ENCODE results near the gene MNT.

Gene MNT

DNA sequence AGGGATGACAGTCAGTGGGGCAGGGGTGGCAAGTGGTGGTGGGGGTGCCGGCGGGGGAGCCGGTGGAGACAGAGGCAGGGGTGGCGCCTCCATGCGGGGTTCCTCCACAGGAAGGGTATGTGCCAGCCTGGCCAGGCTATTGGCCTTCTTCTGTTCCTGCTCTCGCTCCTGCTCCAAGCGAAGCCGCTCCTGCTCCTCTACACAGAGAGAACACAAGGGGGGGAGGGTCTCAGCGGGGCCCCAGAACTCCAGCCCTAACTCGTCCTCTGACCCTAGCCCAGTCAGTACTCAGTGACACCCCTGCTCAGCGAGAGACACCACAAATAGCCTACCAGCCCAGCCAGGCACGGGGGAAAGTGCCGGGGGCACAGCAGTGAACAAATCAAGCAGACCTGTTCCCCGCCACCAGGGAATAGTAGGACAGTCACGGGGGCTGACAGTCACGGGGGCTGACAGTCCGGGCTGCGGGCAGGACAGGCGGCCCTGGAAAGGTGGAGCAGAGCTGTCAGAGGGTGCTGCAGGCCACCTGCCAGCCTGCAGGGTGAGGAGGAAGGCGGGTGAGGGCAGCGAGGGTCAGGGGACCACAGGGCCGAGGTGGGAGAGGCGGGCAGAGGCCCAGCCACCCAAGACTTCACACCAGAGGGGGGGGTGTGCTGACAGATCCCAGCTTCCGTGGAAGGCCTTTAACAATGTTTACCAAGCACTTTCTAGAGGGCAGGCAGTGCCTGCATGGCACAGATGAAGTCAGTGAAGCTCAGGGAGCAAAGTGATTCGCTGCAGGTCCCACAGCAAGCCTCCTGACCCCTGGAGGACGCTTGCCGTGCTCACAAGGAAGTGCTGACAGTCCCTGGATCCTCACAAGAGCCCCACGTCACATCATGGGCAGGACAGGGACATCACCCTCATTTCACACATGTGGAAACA is 5.3 kb downstream of the MNT start:
- no peak for DNase-seq

DNA sequence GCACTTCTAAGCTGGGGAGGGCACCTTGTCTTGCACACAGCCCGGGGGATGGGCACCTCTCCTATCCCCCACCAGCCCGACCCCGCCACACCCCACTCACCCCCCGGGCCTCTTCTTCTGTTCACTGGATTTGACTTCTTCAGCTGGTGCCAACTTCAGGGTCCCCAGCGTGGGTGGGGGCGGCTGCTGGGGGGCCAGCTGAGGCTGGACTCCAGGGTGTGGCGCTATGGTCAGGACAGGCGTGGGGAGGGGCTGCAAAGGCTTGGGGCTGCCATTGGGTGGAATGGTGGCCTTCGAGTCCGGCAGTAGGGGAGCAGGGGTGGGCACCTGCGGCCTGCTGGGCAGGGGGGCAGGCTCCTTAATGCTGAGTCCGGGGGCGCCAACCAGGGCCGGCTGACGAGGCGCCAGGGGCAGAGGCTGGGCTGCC is 6.1 kb downstream of the MNT start:
- DNase-seq = no peak

DNA sequence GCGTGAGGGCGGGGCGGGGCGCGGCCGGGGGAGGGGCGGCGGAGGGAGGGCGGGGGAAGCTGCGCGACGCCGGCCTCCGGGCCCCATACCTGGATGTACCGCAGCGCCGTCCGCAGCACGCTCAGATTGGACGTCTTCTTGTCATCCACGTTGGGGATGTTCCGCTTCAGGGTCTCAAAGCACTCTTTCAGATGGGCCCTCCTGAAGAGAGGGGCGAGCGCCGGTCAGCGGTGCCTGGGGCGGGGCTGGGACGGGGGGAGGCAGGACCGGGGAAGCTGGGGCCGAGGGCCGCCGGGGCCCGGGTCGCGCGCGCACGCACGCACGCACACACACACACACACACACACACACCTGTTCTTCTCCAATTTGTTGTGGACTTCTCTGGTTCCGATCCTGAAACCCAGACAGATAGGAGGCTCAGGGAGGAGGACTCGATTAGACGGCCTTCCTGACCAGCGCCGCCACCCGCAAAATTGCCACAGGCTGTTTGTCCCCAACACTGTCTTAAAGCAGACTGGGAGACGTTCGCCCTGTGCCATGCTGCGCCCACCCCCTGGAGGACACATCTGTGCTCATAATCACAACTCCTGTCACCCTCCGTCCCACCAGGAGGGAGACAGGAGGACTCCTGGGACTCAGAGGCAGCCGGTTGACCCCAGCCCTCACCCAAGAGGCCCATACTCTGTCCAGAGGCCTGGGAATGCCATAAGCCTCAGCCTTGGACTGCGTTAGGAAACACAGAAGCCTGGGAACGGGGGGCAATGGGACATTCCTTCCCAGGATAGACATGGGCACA is 6.7 kb downstream of the MNT start:
- DNase-seq = no peak

DNA sequence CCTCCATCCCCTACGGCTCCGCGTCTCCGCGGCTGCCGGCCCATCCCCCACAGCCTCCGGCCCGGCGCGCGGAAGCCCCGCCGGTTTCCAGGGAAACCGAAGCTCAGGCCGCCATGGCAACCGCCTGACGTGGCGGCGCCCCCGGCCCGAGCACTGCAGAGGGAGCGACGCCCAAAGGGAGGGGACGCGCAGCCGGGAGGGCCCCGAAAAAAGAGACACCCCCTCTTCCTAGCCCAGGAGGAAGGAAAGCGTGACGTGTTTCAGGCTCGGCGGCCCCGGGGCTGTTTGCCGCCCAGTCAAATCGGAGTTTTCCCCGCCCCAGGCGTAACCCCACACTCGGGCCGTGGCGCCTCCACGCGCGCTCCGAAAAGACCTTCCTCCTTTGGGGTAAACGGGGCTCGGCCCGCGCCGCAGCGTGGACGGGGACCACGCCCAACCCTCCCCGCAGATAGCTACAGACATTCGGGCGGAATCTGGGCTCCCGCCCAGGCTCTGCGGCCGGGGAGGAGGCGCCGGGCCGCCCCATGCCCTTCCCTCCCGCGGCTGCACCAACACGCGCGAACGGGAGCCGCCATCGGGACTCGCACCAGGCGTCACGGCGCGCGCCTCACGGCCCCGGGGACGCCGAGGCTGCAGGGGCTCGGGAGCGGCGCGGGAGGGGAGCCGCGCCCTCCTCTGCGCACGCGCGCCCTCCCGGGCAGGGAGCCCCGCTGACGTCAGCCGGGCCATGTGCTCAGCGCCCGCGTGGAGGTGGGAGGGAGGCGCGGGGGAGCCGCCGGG is 7.5 kb downstream of the MNT start:
- peak in 1 of 2 experiments; percentile 89 for DNase-seq

DNA sequence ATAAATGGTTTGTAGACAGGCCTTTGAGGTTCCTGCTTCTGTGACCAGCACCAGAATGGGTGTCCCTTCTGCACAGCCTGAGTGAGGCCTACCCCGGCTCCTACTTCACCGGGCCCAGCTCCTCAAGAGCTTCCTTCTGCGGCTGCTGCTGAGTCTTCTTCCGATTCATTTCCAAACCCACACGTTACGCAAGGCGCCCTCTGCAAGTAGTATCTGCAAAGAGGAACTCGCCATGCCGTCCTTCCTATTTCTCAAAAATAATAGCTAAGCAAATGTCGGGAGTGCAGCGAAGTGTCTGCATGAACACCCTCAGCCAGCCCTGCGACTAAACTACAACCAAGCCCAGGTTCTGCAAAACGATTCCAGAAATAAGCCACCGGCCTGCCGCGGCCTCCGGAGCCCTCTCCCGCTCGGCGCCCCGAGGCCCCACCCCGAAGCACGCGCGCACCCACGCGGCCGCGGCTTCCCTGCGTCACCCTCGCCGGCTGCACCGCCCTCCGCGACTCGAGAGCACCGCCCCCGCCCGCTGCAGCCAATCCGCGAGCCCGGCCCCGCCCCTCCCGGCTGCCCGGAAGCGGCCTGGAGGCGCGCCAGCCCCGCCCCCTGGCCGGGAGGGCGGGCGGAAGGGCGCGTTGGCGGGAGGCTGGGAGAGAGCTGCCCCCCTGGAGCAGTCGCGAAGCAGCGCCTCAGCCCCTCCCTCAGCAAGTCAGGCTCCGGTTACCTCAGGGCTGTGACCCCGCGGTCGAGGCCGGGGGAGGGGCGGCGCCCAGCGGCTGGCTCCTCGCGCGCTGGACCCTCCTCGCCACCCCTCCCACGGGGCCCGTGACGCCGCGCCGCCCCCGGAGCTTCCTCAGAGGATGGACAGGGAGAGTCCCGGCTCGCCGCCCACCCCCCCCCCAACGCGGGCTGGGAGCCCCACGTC is 8.3 kb downstream of the MNT start:
- DNase-seq = peak; percentile 75 to 94

DNA sequence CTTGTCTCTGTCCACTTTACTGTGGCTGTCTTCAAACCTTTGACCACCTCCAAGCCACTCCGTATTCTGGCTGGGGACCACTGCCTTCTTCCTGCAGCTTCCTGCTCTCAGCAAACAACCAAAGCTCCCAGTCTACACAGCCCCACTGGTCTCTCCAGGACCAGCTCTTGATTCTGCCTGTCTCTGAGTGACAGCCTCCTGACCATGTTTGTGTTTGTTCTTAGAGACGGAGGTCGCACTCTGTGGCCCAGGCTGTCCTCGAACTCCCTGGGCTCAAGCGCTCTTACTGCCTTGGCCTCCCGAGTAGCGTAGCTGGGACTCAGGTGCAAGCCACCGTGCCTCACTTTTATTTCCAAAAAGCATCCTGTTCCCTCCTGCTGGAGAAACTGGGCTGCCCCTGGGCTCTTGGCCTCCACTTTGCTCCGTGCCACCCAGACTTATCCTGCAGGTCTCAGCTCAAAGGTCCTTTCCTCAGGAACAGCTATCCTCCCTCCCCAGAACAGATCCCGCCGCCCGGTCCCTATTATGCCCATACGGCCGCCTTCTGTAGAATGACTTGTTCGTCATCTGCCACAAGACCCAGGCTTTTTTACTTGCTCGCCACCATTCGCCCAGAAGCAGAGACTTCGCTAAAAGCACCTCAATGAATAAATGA is 9.1 kb downstream of the MNT start:
- DNase-seq = no peak

DNA sequence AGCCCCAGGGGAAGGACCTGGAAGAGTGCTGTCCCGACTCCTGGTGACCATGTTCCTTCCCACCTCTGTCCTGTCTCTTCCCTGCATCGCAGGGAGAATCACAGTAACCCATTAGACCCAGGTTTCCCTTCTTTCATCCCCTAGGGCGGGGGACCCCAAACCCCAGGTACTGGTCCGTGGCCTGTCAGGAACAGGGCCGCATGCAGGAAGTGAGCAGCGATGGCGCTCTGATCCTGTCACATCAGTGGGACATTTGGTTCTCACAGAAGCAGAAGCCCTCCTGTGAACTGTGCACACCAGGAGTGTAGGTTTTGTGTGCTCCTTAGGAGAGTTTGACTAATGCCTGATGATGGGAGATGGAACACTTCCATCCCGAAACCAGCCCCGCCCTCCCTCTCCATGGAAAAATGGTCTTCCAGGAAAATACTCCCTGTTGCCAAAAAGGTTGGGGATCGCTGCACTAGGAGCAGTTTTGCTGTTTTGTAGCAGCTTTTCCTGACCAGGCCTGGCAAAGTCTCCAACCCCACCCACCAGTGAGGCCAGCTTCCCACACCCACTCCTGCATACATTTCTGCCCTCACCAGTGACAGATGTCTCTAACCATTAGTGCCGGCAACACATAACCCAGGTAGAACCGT is 10.5 kb downstream of the MNT start:
- DNase-seq = no peak

DNA sequence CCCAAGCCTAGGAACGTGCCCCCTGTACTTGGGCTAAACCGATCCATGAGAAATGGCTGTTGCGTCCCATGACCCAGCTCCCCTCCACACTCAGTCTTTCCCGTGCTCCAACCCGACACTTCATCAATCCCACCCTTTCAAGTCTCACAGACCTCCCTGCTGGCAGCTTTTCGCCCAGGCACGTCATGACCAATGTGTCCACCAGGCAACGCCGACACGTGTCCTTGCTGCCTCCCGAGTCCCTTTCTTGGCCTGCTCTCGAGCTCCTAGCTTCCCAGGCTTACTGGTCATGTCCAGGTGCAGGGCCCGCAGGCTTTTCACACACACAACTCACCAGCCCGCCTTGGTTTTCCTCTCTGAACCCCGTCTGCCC is 12.2 kb downstream of the MNT start:
- no peak for DNase-seq

DNA sequence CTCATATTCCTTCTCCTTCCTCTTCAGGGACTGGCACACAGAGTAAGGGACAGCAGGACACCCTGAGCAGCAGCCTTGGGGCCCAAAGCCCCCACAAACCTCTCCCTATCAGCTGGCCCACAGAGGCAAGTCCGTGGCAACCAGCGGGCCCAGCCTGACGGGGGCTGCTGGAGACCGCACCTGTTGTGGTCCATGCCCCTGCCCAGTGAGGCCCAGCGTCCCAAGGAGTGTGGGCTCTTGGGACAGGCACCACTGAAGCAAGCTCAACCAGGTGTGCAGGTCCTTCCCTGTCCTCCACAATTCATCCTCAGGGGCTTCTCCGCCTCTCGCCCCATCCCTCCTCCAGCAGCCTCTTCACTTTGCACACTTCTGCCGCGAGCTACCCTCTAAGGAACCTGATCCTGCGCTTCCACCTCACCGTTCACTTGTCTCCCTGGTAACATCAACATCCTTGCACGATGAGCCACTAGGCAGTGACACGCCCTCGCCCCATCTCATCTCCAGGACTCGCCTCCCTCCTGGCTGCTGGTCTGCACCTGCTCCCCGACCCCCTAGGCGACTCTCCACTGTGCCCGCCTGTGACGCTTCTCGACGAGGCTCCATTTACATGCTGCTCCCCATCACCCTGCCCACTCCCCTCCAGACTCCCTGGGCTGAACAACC is 12.7 kb downstream of the MNT start:
- DNase-seq = peak in 1 of 2 experiments; percentile 12

DNA sequence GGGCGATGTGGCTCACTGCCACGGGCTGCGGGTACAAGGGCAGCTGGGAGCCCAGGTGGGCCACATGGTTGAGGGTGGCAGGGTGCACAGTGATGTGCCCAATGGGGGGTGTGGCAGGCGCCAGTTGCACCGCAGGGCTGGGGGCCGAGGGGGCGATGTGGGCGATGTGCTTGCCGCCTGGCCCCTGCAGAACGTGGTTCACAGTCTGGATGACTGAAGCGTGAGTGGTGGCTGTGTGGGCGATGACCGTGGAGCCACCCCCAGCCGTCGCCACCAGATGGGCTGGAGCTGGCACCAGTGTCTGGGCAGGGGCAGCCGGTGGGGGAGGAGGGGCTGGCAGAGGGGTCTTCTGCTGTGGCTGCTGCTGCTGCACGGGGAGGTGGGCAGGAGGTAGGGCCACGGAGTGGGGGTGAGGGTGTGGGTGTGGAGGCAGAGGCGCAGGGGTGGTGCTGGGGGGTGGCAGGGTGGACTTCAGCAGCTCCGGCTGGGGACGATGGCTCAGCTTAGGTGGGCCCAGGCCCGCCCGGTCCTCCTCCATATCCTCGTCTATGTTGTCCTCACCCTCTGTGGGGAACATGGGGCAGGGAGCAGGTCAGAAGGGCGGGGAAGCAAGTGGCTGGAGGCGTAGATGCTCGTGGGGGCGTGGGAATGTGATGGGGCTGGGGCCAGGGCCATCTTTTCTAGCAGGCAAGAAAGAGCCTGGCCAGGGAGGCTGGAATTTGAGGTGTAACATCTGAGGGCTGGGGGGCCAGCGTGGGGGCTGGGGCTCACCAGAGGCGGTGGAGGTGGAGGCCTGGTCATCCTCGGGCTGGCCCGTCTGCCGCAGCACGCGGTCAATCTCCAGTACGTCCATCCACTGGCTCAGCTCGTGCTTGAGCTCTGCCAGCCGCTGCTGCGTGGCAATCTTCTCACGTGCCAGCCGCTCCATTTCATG is 13.5 kb downstream of the MNT start:
- no peak for DNase-seq

DNA sequence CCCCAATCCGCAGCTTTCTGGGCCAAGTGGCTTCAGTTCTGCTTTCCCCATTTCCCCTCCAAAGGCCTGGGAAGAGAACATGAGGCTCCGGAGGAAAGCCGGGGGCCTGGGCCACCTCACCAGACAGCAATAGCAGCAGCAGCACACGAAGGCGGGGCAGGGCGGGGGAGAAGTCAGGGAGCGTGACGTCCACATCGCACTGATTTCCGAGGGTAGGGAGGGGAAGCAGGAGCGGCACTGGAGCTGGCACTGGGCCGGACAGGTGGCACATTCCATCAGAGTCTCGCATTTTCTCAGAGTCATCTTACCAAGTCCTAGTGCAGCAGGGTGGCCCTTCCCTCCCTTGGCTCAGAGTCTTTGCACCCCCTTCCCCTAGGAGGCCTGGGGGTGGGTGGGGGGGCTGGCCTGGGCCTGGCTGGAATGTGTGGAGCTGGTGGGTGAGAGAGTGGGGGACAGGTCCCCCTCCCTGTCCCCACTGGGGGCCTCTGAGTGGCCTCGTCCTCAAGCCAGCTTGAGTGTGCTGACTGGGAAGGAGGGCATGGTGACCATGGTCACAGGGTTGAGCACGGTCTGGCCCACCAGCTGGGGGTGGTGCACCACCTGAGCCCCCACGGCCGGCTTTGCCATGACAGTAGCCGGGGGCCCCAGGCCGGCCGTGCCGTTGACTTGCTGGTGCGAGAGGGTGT is 14.3 kb downstream of the MNT start:
- DNase-seq = no peak

DNA sequence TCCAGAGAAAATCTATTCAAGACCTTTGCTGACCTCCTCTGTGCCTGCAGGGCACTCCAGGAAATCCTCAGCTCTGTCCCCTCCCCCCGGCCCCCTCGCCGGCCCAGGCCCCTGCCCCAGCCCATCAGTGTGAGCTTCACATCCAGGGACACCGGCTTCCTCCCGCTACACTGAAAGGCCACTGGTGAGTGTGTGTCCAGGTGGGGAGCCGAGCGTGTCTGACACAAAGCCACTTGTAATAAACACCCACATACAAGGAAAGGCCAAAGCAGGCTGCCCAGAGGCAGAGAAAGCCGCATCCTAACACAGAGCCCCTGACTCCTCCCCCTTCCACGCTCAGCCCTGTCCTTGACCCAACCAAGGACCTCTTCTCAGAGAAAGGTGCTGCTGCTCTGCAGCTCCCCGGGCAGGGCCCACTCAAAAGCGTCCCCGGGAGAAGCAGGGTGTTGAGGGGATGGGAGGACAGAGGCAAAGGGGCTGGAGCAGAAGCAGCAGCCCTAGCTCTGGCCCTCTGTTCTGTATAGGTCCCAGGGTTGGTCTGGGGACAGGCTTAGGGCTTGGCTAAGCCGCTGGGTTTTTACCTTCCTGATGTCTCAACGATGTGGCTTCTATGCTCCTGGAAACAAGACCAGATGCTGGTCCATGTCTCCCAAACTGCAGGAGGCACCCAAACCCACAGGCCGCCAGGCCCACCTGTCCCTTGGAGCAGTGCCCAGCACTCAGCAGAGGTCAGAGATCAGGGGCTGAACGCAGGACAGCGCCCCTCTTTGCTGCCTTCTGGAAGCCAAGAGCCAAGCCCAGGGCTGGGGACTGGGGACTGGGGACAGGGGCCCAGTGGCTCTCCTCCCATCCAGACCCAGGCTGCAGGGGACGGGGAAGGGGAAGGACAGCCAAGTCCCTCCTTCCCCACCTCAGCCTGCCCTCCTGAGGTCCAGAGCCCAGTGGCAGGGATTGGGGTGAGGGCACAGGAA is 15.3 kb downstream of the MNT start:
- DNase-seq = no peak

DNA sequence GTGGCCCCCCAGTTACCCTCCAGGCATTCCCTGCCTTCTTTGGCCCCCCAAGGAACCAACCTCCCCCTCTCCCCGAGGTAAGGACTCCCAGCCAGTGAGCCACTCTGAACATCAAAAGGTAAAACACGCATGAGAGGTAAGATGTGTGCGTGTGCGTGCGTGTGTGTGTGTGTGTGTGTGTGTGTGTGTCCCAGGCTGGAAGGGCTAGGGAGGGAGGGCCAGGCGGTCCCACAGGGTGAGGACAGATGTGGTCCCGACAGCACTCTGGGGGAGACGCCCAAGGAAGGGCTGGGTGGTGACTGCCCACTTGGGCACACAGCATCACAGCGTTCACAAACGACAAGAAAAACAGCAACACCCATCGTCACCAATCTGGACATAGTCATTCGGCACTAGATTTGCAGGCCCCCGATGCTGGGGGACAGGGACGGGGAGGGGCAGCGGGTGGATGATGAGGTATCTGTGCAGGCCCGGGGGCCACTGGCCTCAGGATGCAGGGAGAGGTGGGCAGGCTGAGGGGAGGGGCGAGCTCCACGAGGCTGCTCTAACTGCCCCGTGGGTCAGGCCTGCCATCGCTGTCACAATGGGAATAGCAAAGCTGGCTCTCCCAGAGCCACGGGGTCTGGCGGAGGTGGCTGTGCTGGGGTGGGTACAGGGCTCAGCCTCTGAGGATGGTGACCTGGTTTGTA is 16.3 kb downstream of the MNT start:
- DNase-seq = no peak

DNA sequence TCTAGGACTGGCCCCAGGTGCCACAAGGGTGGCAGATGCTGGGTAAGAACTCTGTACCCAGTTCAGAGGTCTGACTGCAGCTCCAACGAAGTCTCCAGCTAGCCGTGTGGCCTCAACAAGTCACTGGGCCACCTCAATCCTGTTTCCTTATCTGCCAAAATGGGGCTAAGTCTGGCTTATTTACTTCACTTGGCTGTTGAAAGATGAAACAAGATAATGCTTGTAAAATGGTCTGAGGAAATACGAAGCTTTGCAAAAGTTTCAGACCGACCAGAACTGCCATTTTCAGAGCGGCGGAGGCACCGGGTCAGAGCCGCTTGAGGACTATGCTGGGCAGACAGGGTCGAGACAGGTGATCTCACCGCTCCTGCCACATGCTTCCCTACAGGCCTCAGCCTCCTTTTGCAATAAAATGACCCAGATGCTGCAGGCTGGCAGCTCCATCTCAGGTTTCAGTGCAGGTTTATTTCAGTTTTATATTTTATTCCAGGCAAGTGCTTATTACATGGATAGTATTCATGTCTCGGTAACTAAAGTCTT is 17.2 kb downstream of the MNT start:
- DNase-seq = no peak

DNA sequence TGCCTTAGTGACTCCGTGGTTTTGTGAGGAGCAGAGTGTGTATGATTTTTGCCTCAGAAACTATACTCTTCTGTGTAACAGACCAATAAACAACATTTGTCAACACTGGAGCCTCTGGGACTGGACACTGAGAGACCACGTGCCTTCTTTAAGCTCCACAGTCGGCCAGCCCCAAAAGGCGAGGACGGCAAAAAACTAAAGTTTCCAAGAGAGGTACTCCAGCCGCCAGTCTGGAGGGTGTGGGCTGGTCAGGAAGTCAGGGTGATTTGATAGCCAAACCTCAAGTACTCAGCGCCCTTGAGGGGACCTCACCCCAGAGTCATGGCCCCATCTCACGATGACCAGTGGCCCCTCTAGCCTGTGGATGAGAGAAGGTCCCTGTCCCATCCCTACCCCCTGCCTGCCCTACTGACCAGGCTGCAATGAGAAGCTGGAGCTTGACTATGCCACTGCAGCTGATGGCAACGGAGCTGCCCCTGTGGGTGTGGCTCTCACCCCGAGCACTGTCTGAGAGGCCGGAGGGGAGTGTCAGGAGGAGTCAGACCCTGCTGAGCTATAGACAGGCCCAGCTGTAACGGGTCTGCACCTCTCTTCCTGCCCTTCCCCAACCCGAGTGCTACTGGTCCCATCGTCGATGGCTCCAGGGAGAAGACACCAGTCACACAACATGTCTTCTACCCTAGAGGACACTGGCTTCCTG is 19.8 kb downstream of the MNT start:
- DNase-seq = no peak
